Mesendoderm (in vitro differentiated cells): ENCODE data around the gene RBCK1. TPM values are rescaled to one million over a fixed set of nuclear protein-coding genes. Genes with fewer than 3 reads are reported as not detected.

Source experiments
- DNase-seq: peaks from one replicate; pipeline ENCODE4 v3.0.0; 2013
- H2AK5ac ChIP-seq: 2 replicates; pipeline ENCODE4 v1.6.1; 2013; ENCODE audit warnings: low read length, inconsistent platforms
- H2BK120ac ChIP-seq: 2 replicates; pipeline ENCODE4 v1.6.1; 2013; ENCODE audit warnings: low read depth, mild to moderate bottlenecking, low read length, moderate library complexity, mixed read lengths
- H2BK15ac ChIP-seq: replicated peaks from 2 replicates; pipeline ENCODE4 v1.6.1; 2013; ENCODE audit warnings: low read depth, mild to moderate bottlenecking, moderate library complexity
- H2BK5ac ChIP-seq: 2 replicates; pipeline ENCODE4 v1.6.1; 2013; ENCODE audit warnings: low read length, inconsistent platforms
- H3K18ac ChIP-seq: 2 replicates; pipeline ENCODE4 v1.6.1; 2013; ENCODE audit warnings: mild to moderate bottlenecking, low read length, mixed read lengths
- H3K23ac ChIP-seq: one replicate; pipeline ENCODE4 v1.6.1; 2013; ENCODE audit warnings: low read length
- H3K27ac ChIP-seq: 2 replicates; pipeline ENCODE4 v1.5.1; 2013; ENCODE audit warnings: low read depth, mild to moderate bottlenecking, inconsistent platforms, low read length, moderate library complexity
- H3K27me3 ChIP-seq: 2 replicates; pipeline ENCODE4 v1.6.1; 2013; ENCODE audit warnings: low read length, control low read depth, mild to moderate bottlenecking, inconsistent platforms; ENCODE audit not compliant: insufficient read depth, poor library complexity
- H3K36me3 ChIP-seq: 2 replicates; pipeline ENCODE4 v1.6.1; 2013; ENCODE audit warnings: low read length, inconsistent platforms; ENCODE audit not compliant: control insufficient read depth, insufficient read depth
- H3K4ac ChIP-seq: one replicate; pipeline ENCODE4 v1.6.1; 2013; ENCODE audit warnings: low read depth, mild to moderate bottlenecking, low read length, moderate library complexity
- H3K4me1 ChIP-seq: 2 replicates; pipeline ENCODE4 v1.6.1; 2013; ENCODE audit warnings: low read depth, low read length, inconsistent platforms; ENCODE audit not compliant: control insufficient read depth
- H3K4me2 ChIP-seq: 2 replicates; pipeline ENCODE4 v1.6.1; 2013; ENCODE audit warnings: low read length
- H3K4me3 ChIP-seq: 2 replicates; pipeline ENCODE4 v1.5.1; 2013; ENCODE audit warnings: mild to moderate bottlenecking, low read length
- H3K56ac ChIP-seq: one replicate; pipeline ENCODE4 v1.6.1; 2013; ENCODE audit warnings: low read length
- H3K79me1 ChIP-seq: 2 replicates; pipeline ENCODE4 v1.6.1; 2013; ENCODE audit warnings: low read length, inconsistent platforms
- H3K79me2 ChIP-seq: 2 replicates; pipeline ENCODE4 v1.6.1; 2013; ENCODE audit warnings: mild to moderate bottlenecking, low read length; ENCODE audit not compliant: control insufficient read depth, insufficient read depth
- H3K9ac ChIP-seq: 2 replicates; pipeline ENCODE4 v1.6.1; 2013; ENCODE audit warnings: low read length, inconsistent platforms
- H4K5ac ChIP-seq: one replicate; pipeline ENCODE4 v1.6.1; 2013; ENCODE audit warnings: low read length
- H4K8ac ChIP-seq: one replicate; pipeline ENCODE4 v1.6.1; 2013; ENCODE audit warnings: low read depth, mild to moderate bottlenecking, control low read depth, low read length, moderate library complexity
- WGBS: extraction: QIAGEN DNeasy Blood & Tissue Kit; methylation state at CpG from one replicate; pipeline ENCODE4 v1.1.7; 2013; ENCODE audit warnings: low lambda C conversion rate, missing lambda C conversion rate; ENCODE audit not compliant: insufficient coverage; ENCODE audit errors: extremely low coverage; 5-methylcytosine and 5-hydroxymethylcytosine counted together
- small RNA-seq: library from polyadenylated mRNA; stranded (forward); fragments of <200 nt; extraction: miRNeasy Mini kit (QIAGEN cat#:217004); gene quantifications from one replicate; pipeline ENCODE3, GENCODE V24; 2013; ENCODE audit not compliant: insufficient read depth

Gene RBCK1

DNA sequence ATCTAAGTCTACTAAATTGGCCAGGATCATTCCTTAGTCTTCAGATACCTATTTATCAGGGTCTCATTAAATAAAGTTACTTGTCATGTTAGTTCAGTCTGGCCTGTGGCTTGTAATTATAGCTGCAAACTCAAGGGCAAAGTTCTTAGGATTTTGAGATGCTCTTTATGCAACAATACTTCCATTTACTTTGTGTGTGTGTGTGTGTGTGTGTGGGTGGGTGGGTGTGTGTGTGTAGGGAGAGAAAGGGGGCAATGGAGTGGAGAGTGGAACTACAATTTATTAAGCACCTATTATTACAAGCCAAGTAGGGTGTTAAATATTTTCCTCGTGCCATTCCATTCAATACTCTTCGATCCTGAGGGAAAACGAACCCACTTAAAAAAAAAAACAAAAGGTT lies 71.9 kb downstream of the RBCK1 start:
- no peak overlapping the region for H2BK5ac ChIP-seq

GRCh38 chr20:481167-481566 lies 73.1 kb downstream of the RBCK1 start:
- H3K4ac ChIP-seq, result no peak overlapping the region
- no peak overlapping the region for H4K8ac ChIP-seq
- H3K56ac ChIP-seq, result no peak overlapping the region
- H2BK120ac ChIP-seq, result no peak overlapping the region
- no CpG with 5 or more reads among the region's 1 CpG for WGBS
- no peak overlapping the region for H2BK15ac ChIP-seq
- peaks cover 9% of the 10 kb centered on the region for H3K36me3 ChIP-seq
- H3K18ac ChIP-seq, result no peak overlapping the region
- no peak overlapping the region for H2AK5ac ChIP-seq
- no peak overlapping the region for H2BK5ac ChIP-seq
- no peaks in the 10 kb centered on the region for H3K79me2 ChIP-seq
- H3K23ac ChIP-seq, result no peak overlapping the region
- H3K9ac ChIP-seq, result no peak overlapping the region
- no peaks in the 10 kb centered on the region for H3K27me3 ChIP-seq
- H3K4me1 ChIP-seq, result no peaks in the 10 kb centered on the region
- no peaks in the 10 kb centered on the region for H3K79me1 ChIP-seq
- H3K27ac ChIP-seq, result no peak overlapping the region
- no peak overlapping the region for H4K5ac ChIP-seq
- no peak overlapping the region for H3K4me2 ChIP-seq
- DNase-seq, result no peak
- no peak overlapping the region for H3K4me3 ChIP-seq

More for the DNA sequence above, 71.9 kb downstream of the RBCK1 start:
- no peaks in the 10 kb centered on the region for H3K79me1 ChIP-seq
- no peak overlapping the region for H2AK5ac ChIP-seq
- no peak overlapping the region for H3K27ac ChIP-seq
- no peak overlapping the region for H2BK120ac ChIP-seq
- no peak overlapping the region for H3K4me3 ChIP-seq
- H3K4me2 ChIP-seq, result no peak overlapping the region
- no peaks in the 10 kb centered on the region for H3K4me1 ChIP-seq
- H3K79me2 ChIP-seq, result no peaks in the 10 kb centered on the region
- H3K27me3 ChIP-seq, result no peaks in the 10 kb centered on the region
- no peak overlapping the region for H3K23ac ChIP-seq
- H4K8ac ChIP-seq, result no peak overlapping the region
- no peak overlapping the region for H3K18ac ChIP-seq
- H2BK15ac ChIP-seq, result no peak overlapping the region
- no CpG with 5 or more reads among the region's 3 CpGs for WGBS
- DNase-seq, result no peak
- H3K36me3 ChIP-seq, result peaks cover 9% of the 10 kb centered on the region
- H3K4ac ChIP-seq, result no peak overlapping the region
- H4K5ac ChIP-seq, result no peak overlapping the region
- no peak overlapping the region for H3K56ac ChIP-seq
- H3K9ac ChIP-seq, result no peak overlapping the region

Small RNA genes lying within 50 kb of the gene (small RNA-seq; reads per million reads assigned to genes)
- not detected for gene RF00019
